Activated CD4-positive, alpha-beta T cell treated with anti-CD3 and anti-CD28 coated beads for 36 hours (primary cell): ENCODE results near the gene BTBD7. TPM values are rescaled to one million over a fixed set of nuclear protein-coding genes. Genes with fewer than 3 reads are reported as not detected.

Experiments used
- ATAC-seq: fragments of 200-7000 bp; cut with Tn5 transposase; one replicate; pipeline ENCODE4 v1.10.0; 2021; ENCODE audit warnings: mild to moderate bottlenecking, moderate library complexity
- CTCF ChIA-PET: fragments of 350-600 bp; sonication (Branson Sonifier 250); formaldehyde crosslinking; loops from one replicate; lab custom pipeline; 2021; ENCODE audit warnings: antibody characterized with exemption; lab: Charles Lee
- POLR2A ChIA-PET: fragments of 350-600 bp; sonication (Branson Sonifier 250); formaldehyde crosslinking; loops from one replicate; lab custom pipeline; 2021; ENCODE audit warnings: antibody characterized with exemption, inconsistent platforms; lab: Charles Lee
- DNase-seq: peaks from one replicate; pipeline ENCODE4 v3.0.0-alpha.2; 2020
- H3K27ac Mint-ChIP-seq: one replicate; pipeline ENCODE4 v1.8.0; 2021; ENCODE audit warnings: mixed read lengths
- H3K27me3 Mint-ChIP-seq: one replicate; pipeline ENCODE4 v1.8.0; 2021; ENCODE audit warnings: mixed read lengths
- H3K36me3 Mint-ChIP-seq: one replicate; pipeline ENCODE4 v1.8.0; 2021; ENCODE audit warnings: low read depth, mixed read lengths
- H3K4me1 Mint-ChIP-seq: one replicate; pipeline ENCODE4 v1.8.0; 2021; ENCODE audit warnings: mixed read lengths
- H3K4me3 Mint-ChIP-seq: one replicate; pipeline ENCODE4 v1.8.0; 2021; ENCODE audit warnings: mild to moderate bottlenecking, moderate library complexity, mixed read lengths
- H3K9me3 Mint-ChIP-seq: one replicate; pipeline ENCODE4 v1.8.0; 2021; ENCODE audit warnings: low read depth, mixed read lengths
- intact Hi-C, 2 experiments: fragments of 100-400 bp; cut with DNase I in 1 of 2; cut with micrococcal nuclease in 1 of 2; formaldehyde crosslinking; loops; one replicate each; pipeline versions ENCODE4 v1.14.2 to v1.15.1; 2022 to 2024; cut with DNase I, micrococcal nuclease
- total RNA-seq, 2 experiments: library from RNA; stranded (reverse); gene quantifications; one replicate each; pipeline ENCODE4 v1.2.3, GENCODE V29; 2021

Gene BTBD7
- total RNA-seq, 2 experiments from 2014 or later, result 6.5 to 9.5 TPM

GRCh38 chr14:93232159-93232558 is 100.7 kb downstream of the BTBD7 start:
- Mint-ChIP-seq H3K4me1 (peaks cover 9% of the 10 kb centered on the region), H3K27me3 (no peaks in the 10 kb centered on the region), H3K4me3 (no peak overlapping the region), H3K27ac (no peak overlapping the region), H3K36me3 (peaks cover 20% of the 10 kb centered on the region), H3K9me3 (no peaks in the 10 kb centered on the region)
- POLR2A ChIA-PET, result no interaction called here
- ATAC-seq, result no peak
- no peak for DNase-seq
- intact Hi-C loops, result loop anchor here (5.0 to 10.0 kb wide), 3 partner anchors 310 to 385 kb away; no protein-coding TSS in a partner anchor
- CTCF ChIA-PET, result interaction anchor here (0.6 to 2.2 kb wide), 2 partner anchors 24 to 1783 kb away, joined by 3 to 6 read pairs; partner anchors contain the start of genes GON7 and UBR7

DNA sequence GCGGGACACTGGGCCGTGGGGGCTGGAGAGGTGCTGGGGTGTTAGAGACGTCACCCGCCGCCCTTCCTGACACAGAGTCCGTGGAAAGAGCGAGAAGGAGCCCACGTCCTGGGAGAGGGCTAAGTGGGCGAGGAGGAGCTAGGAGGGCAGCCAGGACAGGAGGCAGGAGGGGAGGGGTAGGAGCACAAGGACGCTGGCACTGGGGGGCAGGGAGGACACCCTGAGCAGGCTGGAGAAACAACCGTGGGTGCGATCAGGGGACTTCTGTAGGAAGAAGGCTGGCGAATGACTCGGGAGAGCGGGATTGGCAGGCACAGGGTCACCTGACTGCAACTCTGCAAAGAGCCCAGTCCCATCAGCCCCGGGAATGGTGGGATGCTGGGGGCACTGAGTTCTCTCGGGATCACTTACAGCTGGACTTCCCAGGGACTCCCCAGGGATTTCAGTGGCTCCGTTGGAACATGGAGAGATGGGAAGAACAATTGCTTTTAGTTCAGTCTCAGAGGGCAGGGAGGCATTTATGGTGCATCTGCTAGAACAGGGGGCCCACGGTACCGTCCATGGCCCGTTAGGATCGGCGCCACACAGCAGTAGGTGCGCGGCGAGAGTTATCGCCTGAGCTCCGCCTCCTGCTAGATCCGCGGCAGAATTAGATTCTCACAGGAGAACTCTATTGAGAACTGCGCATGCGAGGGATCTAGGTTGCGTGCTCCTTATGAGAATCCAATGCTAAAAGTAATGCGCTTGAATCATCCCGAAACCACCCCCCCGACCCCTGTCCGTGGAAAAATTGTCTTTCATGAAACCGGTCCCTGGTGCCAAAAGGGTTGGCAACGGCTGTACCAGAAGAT is 101.5 kb downstream of the BTBD7 start:
- ChIA-PET CTCF (interaction anchor here (0.6 to 2.2 kb wide), 2 partner anchors 24 to 47 kb away, joined by 4 to 6 read pairs; partner anchors contain the start of genes GON7, LYSET, MOAP1 and UBR7), POLR2A (interaction anchor here (1.1 kb wide), 1 partner anchor 26 kb away, joined by 4 read pairs; no protein-coding TSS in a partner anchor)
- Mint-ChIP-seq H3K4me1 (peaks cover 9% of the 10 kb centered on the region), H3K9me3 (no peaks in the 10 kb centered on the region), H3K27me3 (no peaks in the 10 kb centered on the region), H3K4me3 (peak overlapping the region; percentile 45), H3K36me3 (peaks cover 24% of the 10 kb centered on the region), H3K27ac (no peak overlapping the region)
- peak; percentile 49 for ATAC-seq
- DNase-seq, result peak; percentile 19
- intact Hi-C loops, result loop anchor here (5.0 to 10.0 kb wide), 3 partner anchors 311 to 386 kb away; no protein-coding TSS in a partner anchor

- CTCF ChIA-PET, result interaction anchor here (2.0 to 2.2 kb wide), 2 partner anchors 23 to 117 kb away, joined by 6 read pairs; partner anchors contain the start of genes GON7 and UBR7
- Mint-ChIP-seq H3K4me3 (no peak overlapping the region), H3K36me3 (peaks cover 30% of the 10 kb centered on the region), H3K27me3 (no peaks in the 10 kb centered on the region), H3K9me3 (no peaks in the 10 kb centered on the region), H3K27ac (no peak overlapping the region), H3K4me1 (peaks cover 9% of the 10 kb centered on the region)
- ATAC-seq (no peak), DNase-seq (no peak)
- POLR2A ChIA-PET, result interaction anchor here (0.6 to 1.1 kb wide), 2 partner anchors 12 to 25 kb away, joined by 3 to 4 read pairs; no protein-coding TSS in a partner anchor
- intact Hi-C loops, result loop anchor here (5.0 to 10.0 kb wide), 3 partner anchors 312 to 387 kb away; no protein-coding TSS in a partner anchor
Observed at GRCh38 chr14:93230539-93230938, 102.3 kb downstream of the BTBD7 start.

DNA sequence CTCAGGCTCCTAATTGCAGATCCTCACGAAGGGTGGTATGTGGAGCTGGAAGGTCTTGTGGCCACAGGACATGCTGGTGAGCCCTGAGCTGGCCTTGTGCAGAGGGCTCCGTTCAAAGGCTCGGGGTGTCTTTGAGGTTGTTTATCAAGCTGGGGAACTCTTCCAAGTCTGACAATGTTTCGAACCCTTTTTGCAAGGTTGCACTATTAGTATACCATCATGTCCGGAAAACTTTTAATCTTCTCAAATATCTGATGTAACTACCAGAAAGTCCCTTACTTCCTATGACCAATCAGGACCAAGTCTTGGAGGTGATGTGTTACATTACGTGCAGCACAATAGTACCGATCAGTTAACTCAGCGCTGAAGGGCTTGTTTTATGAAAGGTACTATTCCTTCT is 104.3 kb downstream of the BTBD7 start:
- ATAC-seq (no peak), DNase-seq (no peak)
- Mint-ChIP-seq H3K27me3 (no peaks in the 10 kb centered on the region), H3K4me1 (peaks cover 9% of the 10 kb centered on the region), H3K9me3 (no peaks in the 10 kb centered on the region), H3K27ac (no peak overlapping the region), H3K4me3 (no peak overlapping the region), H3K36me3 (peaks cover 43% of the 10 kb centered on the region)
- intact Hi-C loops, result no loop called here
- ChIA-PET CTCF (no interaction called here), POLR2A (no interaction called here)

- no peak for ATAC-seq
- no peaks in the 10 kb centered on the region for H3K27me3 Mint-ChIP-seq
Observed at GRCh38 chr14:93223565-93223964, 109.3 kb downstream of the BTBD7 start.

DNA sequence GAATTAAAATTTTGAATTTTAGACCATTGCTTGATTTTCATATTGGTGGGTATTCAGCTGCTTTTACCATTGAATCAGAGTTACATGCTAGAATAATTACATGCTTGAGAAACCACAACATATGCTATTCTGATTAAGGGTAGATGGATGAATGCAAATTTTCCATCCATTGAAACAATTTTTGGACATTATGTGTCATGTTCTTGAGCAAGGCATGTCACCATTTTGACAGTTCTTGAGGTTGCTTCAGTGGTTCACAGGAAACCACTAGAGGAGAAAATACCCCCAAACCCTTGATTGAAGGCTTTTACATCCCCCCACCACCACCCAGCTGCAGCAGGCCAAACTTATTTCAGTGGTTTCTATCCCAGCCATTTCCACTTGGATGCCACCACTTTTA is 112.3 kb downstream of the BTBD7 start:
- Mint-ChIP-seq H3K36me3 (peaks cover 56% of the 10 kb centered on the region), H3K27me3 (no peaks in the 10 kb centered on the region), H3K4me3 (no peak overlapping the region), H3K4me1 (no peaks in the 10 kb centered on the region), H3K9me3 (no peaks in the 10 kb centered on the region), H3K27ac (no peak overlapping the region)
- no peak for DNase-seq
- ATAC-seq, result no peak
- POLR2A ChIA-PET, result no interaction called here
- CTCF ChIA-PET, result interaction anchor here (0.7 kb wide), 1 partner anchor 1683 kb away, joined by 4 read pairs; no protein-coding TSS in a partner anchor
- intact Hi-C loops, result no loop called here

More at GRCh38 chr14:93223565-93223964, 109.3 kb downstream of the BTBD7 start:
- ChIA-PET CTCF (no interaction called here), POLR2A (no interaction called here)
- no peak overlapping the region for H3K27ac Mint-ChIP-seq
- no peaks in the 10 kb centered on the region for H3K4me1 Mint-ChIP-seq
- no peak for DNase-seq
- intact Hi-C loops, result no loop called here
- no peaks in the 10 kb centered on the region for H3K9me3 Mint-ChIP-seq
- H3K36me3 Mint-ChIP-seq, result peaks cover 63% of the 10 kb centered on the region
- H3K4me3 Mint-ChIP-seq, result no peak overlapping the region

DNA sequence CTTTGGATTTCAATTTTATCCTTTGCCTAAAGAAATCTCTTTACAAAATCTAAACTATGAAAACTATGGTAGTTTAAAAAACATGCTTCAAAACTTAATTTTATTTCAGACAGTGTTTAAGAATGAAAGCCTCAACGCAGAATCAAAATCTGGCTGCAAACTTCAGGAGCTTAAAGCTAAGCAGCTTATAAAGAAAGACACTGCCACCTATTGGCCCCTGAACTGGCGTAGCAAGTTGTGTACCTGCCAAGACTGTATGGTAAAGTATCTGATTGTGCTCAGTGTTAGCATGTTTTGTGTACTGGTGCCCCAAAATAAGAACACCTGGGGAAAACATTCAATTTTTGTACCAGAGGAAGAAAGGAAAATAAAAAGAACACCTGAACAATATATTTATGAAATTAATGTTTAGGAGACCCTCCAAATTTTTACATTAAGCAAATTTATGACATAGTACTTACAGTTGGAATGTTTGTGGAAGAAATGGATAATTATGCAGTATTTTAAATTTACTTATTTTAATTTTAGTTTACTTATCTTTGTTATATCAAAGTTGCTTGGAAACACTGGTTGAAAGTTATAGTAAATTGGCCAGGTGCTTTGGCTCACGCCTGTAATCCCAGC is 113.6 kb downstream of the BTBD7 start:
- intact Hi-C loops, result loop anchor here in 1 of 2 experiments (1.0 kb wide), 2 partner anchors 106 to 267 kb away; no protein-coding TSS in a partner anchor
- CTCF ChIA-PET, result interaction anchor here (0.6 to 1.6 kb wide), 10 partner anchors 12 to 1709 kb away, joined by 3 to 6 read pairs (median 4); partner anchors contain the start of genes GON7, PPP4R3A and UBR7
- Mint-ChIP-seq H3K36me3 (peaks cover 53% of the 10 kb centered on the region), H3K9me3 (no peaks in the 10 kb centered on the region), H3K4me1 (no peaks in the 10 kb centered on the region), H3K27ac (no peak overlapping the region), H3K4me3 (no peak overlapping the region), H3K27me3 (no peaks in the 10 kb centered on the region)
- peak; percentile 63 for ATAC-seq
- DNase-seq, result peak; percentile 57
- POLR2A ChIA-PET, result interaction anchor here (0.6 to 0.8 kb wide), 4 partner anchors 11 to 944 kb away, joined by 3 to 15 read pairs (median 6); no protein-coding TSS in a partner anchor

GRCh38 chr14:93214598-93214997 is 118.2 kb downstream of the BTBD7 start:
- intact Hi-C loops, result no loop called here
- ChIA-PET POLR2A (no interaction called here), CTCF (no interaction called here)
- Mint-ChIP-seq H3K27me3 (no peaks in the 10 kb centered on the region), H3K27ac (no peak overlapping the region), H3K9me3 (no peaks in the 10 kb centered on the region), H3K4me3 (no peak overlapping the region), H3K4me1 (peaks cover under 1% of the 10 kb centered on the region), H3K36me3 (peaks cover 41% of the 10 kb centered on the region)
- DNase-seq (no peak), ATAC-seq (no peak)

GRCh38 chr14:93212432-93212831 is 120.4 kb downstream of the BTBD7 start:
- peaks cover 32% of the 10 kb centered on the region for H3K36me3 Mint-ChIP-seq

DNA sequence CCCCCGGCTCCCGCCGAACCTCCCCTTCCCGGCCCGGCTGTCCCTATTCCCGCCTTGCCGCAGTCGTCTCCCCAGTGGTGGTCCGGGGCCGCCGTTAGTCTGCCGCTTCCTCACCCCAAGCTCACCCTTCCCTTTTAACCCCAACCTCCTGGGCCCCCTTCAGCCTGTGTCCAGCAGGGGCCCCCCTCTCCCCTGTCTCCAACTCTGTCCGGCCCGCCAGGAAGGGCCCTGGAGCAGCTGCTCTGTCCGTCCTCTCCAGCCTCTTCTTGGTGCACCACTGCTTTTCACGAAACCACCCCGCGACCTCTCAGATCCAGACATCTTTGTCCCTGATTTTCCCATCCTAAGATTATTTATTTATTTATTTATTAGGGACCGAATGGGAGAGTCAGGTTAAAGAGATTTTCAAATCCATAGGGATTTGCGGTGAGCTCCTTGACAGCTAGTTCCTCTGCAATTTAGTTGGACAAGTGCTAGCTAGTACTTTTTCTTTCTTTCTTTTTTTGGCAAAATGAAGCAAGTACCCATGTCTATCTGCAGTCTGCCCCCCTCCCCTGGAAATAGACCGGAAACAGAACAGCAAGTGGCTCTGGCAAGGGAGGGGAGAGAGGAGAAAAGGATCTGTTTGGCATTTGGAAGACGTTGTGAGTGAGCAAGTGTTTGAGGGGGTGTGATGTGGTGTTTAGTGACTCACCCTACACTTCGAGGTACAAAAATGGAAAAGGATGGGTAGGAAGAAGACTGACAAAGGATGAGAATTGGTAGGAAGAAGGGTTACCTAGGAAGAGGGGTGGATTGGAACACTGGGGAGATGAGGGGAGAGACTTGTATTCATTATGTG is 125.1 kb downstream of the BTBD7 start:
- Mint-ChIP-seq H3K9me3 (no peaks in the 10 kb centered on the region), H3K36me3 (peaks cover 16% of the 10 kb centered on the region), H3K27me3 (no peaks in the 10 kb centered on the region), H3K4me1 (peaks cover 32% of the 10 kb centered on the region), H3K4me3 (peak overlapping the region; percentile 96), H3K27ac (peak overlapping the region; percentile 80)
- CTCF ChIA-PET, result interaction anchor here (0.6 to 3.4 kb wide), 10 partner anchors 11 to 1978 kb away, joined by 3 to 21 read pairs (median 4); partner anchors contain the start of genes LYSET and MOAP1
- peak; percentile 35 for ATAC-seq
- peak; percentile 56 for DNase-seq
- POLR2A ChIA-PET, result interaction anchor here (0.6 to 2.5 kb wide), 2 partner anchors 23 to 92 kb away, joined by 3 to 18 read pairs; partner anchors contain the start of genes ITPK1, LYSET and MOAP1
- intact Hi-C loops, result loop anchor here (1.0 to 2.0 kb wide), 5 partner anchors 22 to 413 kb away; partner anchors contain the start of genes ITPK1 (in 2 of the 2), LYSET (in 2 of the 2), BTBD7 (in 1 of the 2) and GOLGA5 (in 1 of the 2)

More at GRCh38 chr14:93212432-93212831, 120.4 kb downstream of the BTBD7 start:
- Mint-ChIP-seq H3K4me1 (peaks cover 17% of the 10 kb centered on the region), H3K4me3 (no peak overlapping the region), H3K9me3 (no peaks in the 10 kb centered on the region), H3K27me3 (no peaks in the 10 kb centered on the region), H3K27ac (no peak overlapping the region)
- CTCF ChIA-PET, result no interaction called here
- POLR2A ChIA-PET, result no interaction called here
- intact Hi-C loops, result no loop called here
- DNase-seq (no peak), ATAC-seq (no peak)
